Measurements from ENCODE around the gene KIF5C.

GRCh38 chr2:148896136-148896535 lies 21.1 kb downstream of the KIF5C start:
- no peak for TF ChIP-seq REST (IDR thresholded peaks at IDR 0.05; ENCODE audit: insufficient replicate concordance, low read depth)
- TF ChIP-seq CTCF (IDR thresholded peaks at IDR 0.05; ENCODE audit: insufficient read depth, low read length) = no peak
- TF ChIP-seq POLR2AphosphoS5 (IDR thresholded peaks at IDR 0.05; ENCODE audit: low read depth) = no peak
